Right hindlimb (tissue), 1 donor: ENCODE results near the gene EMX1.

Experiments used
- DNase-seq: peaks from one replicate; pipeline ENCODE4 v3.0.0-alpha.2; 2018

Gene EMX1

DNA sequence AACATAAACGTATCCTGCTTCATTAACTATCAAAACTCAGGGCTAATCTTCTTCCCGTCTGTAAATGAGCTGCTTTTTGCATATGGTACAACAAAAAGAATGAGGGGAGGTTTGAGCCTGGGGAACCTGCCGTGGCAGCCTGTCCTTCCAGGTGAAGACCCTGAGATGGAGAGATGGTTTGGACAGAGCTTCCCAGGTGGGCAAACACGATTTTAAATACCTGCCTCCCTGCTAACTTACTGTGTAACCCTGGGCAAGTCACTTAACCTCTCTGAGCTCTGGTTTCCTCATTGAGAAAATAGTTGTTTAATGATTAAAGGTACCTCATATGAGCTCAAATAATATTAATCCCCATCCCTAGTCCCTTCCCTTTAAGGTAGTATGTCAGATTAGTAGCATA is 9.0 kb downstream of the EMX1 start:
- DNase-seq: no peak

DNA sequence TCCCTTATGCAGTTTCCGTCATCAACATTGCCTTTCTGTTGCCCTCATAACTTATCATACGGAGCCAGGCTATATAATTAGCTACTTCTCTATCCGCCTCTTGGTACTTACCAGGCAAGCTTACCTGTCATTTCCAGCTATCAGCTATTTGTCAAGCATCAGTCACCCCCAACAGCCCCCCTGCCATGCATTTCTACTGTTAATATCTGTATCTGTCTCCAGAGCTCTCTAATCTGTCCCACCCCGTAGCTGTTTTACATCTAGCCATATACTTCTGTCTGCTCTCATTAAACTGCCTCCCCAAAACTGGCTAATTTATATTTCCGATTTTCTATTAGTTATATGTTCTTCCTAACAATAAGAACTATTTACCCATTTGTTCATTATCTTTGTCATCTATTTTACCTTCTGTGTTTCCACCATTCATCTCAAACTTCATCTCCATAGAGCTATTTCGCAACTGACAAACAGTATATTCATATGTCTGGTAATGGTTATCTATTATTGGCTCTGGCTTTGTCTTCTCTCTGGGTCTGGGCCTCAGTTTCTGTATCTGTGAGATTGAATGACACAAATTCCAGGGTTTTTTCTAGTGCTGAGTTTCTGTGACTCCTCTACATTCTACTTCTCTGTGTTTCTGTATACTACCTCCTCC is 9.6 kb downstream of the EMX1 start:
- no peak for DNase-seq

DNA sequence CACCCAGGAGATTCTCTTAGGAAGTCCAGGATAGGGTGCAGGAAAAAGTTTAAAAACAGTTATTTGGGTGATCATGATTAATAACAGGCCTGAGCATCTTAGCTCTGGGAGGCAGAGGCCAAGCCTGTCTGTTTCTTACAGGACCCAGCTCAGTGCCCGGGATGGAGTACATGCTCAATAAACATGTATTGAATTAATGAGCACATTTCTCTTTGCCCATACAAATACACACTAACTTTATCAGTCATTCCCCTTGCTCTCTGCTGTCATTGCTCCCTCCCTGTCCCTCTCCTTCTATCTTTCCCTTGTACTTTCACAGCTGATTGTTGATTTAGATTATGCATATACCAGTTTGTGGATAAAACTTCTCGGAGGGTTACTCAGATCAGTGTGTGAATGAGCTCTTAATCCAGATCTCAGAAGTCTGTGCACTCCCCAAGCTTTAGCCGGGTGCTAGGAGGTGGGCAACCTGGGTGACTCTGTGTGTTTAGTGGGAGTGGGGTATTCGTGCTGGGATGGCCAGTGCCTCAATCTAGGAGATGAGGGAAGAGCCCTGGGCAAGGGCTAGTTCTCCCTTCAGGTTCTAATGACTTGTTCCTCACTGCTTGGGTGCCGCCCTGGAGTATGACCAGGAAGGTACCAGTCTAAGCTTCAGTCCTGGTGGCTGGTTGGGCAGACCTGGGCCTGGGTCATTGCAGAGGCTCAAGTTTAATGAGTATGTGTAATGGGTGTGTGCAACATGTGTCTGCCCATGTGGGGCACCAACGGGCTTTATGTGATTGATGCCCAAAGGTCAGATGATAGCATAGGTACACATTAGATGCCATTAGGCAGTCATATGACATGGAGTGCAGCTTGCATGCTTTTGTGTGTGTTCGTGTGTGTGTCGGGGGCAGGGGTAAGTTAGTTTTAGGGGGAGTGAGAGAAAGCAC is 10.6 kb downstream of the EMX1 start:
- no peak for DNase-seq

DNA sequence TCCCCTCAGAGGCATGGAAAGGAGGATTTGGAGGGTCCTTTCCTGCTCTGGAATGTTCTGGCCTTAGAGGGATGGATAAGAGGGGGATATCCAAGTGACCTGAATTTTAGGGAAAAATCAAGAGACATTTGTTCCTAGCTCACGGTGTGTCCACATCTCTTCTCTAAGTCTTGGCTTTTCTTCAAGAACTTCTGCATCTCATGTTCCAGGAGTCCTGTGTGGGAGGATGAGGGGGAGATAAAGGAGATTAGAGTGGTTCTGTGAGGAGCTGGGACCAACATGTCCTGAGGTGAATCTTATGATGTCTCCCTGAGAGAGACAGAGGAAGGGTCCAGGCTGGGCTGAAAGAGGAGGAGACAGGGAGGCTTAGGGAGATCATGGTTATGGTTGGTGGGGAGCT is 11.7 kb downstream of the EMX1 start:
- DNase-seq: no peak

DNA sequence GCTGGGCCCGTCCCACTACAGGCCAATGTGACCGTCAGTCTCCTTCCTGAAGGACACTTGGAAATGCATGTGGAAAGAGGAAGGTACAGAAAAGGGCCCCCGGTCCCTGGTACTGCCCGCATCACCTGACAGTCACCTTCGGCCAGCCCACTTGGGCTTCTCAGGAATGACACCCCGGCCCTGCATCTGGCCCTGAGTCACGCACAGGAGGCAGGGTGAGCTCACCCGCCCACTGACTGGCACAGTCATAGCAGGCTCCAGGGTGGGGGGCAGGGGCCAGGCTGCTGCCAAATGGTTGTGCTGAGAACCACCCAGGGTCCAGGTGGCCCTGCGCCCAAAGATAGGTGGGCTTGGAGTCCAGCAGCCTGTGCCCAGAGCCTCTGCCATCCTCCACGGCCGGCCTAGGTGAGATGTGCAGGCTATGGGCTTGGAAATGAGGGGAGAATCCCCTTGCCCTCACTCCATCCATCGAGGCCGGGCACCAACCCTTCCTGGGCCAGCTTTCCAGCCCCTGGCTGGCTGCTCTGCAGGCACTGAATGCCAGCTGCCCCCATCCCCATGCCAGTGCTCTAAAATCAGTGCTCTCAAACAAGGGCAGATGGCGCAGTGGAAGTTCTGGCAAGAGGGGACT is 14.1 kb downstream of the EMX1 start:
- DNase-seq: no peak

DNA sequence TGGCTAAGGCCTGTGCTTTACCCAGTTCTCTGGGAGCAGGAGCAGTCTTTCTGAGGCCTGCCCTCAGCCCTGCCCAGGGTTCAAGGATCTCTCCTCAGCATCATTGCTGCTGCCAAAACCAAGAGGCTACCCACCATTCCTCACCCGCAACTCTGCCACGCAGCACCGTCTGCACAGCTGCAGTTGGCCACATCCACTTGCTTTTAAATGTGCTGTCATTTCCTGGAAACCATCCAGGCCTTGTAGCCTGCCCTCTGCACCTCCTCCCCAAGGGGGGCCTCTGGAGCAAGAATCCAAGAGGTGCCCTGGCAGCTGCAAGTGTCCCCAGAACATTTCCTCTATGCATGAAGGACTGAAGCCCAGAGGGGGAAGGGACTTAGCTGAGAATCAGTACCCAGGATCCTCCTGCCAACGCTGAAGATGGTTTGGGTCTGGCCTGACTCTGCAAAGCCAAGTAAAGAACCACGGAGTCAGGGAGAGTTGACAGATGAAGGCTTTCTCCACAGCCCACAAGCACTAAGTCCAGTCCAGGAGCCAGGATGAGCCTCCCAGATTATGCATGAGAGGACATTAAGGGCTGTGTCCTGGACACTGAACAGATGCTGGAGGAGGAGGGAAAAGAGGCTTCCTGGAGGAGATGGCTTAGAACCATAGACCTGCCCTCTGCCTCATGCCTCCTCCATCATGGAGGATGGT is 14.9 kb downstream of the EMX1 start:
- no peak for DNase-seq

DNA sequence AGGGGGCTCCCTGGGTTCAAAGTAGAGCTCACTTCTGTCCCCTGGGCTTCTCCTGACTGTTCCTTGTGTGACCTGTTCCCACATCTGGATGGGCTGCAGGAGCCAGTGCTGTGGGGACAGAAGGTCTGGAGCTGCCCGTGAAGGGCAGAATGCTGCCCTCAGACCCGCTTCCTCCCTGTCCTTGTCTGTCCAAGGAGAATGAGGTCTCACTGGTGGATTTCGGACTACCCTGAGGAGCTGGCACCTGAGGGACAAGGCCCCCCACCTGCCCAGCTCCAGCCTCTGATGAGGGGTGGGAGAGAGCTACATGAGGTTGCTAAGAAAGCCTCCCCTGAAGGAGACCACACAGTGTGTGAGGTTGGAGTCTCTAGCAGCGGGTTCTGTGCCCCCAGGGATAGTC is 15.5 kb downstream of the EMX1 start:
- DNase-seq: no peak

DNA sequence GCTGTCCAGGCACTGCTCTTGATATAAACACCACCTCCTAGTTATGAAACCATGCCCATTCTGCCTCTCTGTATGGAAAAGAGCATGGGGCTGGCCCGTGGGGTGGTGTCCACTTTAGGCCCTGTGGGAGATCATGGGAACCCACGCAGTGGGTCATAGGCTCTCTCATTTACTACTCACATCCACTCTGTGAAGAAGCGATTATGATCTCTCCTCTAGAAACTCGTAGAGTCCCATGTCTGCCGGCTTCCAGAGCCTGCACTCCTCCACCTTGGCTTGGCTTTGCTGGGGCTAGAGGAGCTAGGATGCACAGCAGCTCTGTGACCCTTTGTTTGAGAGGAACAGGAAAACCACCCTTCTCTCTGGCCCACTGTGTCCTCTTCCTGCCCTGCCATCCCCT is 15.9 kb downstream of the EMX1 start:
- DNase-seq: no peak

DNA sequence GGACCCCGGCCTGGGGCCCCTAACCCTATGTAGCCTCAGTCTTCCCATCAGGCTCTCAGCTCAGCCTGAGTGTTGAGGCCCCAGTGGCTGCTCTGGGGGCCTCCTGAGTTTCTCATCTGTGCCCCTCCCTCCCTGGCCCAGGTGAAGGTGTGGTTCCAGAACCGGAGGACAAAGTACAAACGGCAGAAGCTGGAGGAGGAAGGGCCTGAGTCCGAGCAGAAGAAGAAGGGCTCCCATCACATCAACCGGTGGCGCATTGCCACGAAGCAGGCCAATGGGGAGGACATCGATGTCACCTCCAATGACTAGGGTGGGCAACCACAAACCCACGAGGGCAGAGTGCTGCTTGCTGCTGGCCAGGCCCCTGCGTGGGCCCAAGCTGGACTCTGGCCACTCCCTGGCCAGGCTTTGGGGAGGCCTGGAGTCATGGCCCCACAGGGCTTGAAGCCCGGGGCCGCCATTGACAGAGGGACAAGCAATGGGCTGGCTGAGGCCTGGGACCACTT is 16.4 kb downstream of the EMX1 start:
- DNase-seq: no peak

DNA sequence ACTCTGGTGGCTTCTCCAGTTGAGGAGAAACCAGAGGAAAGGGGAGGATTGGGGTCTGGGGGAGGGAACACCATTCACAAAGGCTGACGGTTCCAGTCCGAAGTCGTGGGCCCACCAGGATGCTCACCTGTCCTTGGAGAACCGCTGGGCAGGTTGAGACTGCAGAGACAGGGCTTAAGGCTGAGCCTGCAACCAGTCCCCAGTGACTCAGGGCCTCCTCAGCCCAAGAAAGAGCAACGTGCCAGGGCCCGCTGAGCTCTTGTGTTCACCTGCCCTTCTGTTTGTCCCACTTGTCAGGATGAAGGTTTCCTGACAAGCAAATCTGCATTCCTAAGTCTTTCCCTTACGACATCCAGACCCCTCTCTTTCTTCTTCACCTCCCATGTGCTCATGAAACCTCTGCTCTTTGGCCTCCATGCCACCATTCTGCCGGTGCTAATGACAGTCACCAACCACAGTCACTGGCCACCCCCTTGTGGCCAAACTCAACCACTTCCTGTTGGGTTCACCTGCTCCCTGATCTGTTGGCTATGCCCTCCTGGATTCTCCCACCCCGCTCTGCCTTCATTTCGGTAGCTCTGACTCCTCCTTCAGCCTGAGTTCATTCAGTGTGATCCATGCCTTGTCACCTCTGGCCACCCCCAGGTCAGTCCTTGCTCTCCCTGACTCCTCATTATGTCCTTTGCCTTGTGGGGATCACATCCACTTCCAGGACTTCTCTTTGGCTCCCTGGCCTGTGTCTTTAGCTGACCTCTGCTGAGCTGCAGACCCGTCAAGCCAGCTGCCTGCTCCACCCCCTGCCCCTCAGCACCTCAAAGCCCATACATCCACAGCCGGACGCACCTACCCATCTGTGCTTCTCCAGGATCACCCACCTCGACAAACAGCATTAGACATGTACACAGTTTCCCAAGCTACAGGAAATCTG is 17.6 kb downstream of the EMX1 start:
- no peak for DNase-seq

DNA sequence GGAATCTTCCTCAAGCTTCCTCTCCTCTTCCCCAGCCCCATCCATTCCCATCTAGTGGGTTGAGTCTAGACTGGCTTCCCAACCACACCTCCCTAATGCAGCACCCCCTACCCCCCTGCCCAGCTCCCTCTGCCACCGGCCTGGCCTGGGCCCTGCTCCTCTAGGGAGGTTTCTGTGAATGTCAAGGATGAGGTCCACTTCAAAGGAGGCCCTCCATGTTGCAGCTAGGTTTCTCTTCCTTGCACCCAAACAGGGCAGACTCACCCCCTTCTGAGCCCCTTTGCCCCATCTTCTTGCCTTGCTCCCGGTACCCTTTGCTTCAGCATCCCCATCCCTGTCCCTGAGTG is 18.3 kb downstream of the EMX1 start:
- no peak for DNase-seq

DNA sequence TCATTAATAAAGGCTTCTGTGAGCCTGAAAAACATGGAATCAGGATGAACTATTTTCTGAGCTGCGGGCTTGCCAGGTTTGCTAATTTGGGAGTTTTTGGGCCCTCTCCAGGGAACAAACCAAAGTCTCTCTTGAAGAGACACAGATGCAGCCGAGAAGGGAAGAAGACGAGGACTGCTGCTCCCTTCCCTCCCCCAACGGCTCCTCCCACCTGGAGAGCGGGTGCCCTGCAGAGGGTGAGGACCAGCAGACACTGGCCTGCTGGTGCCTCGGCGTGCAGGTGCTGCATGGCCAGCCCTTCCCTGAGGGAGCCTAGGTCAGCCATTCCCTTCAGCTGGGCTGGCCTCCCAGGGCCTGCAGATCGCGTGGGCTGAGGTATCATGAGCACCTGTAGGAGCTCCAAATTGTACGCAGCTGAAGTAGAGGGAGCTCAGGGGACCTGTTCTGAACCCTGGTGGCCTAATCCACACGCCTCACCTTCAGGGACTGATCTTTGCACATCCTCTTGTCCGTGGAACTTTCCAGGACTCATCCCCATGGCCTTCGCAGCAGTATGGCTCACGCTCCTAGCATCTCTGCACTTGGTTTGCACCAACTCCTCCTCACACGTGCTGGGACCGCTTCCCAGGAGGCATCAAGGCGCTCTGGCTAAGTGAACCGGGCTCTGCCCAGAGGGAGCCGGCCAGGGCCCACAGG is 19.5 kb downstream of the EMX1 start:
- DNase-seq: no peak

DNA sequence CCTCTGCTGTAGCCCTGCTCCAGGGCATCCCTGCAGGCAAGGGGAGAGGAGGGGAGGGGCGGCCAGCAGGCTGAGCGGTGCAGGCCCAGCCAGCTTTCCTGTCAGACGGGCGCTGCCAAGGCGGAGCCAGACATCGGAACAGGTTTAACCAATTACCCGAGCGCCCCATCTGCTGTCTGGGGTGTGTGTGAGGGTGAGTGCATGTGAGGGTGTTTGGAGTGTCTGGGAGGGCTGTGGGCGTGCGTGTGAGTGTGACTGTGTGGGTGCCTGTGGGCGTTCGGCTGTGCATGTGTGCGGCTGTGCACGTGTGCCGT is 20.0 kb downstream of the EMX1 start:
- no peak for DNase-seq

DNA sequence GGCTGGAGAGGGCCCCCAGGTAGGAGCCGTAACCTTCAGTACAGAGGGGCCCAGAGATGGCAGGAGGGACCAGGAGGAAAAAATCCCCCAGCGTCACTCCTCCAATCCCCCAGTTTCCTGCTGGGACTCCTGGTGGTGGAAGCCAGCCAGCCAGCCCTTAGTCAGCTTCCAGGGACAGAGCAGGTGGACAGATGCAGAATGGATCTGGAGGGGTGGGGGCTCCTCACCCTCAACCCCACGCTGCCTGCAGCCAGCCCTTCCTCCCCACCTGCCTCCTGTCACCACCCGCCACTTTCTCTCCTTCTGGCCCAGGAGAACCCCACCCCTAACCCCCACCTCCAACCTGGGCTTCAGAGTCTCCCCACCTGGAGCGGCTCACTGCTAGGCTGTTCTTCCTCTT is 21.1 kb downstream of the EMX1 start:
- DNase-seq: no peak

DNA sequence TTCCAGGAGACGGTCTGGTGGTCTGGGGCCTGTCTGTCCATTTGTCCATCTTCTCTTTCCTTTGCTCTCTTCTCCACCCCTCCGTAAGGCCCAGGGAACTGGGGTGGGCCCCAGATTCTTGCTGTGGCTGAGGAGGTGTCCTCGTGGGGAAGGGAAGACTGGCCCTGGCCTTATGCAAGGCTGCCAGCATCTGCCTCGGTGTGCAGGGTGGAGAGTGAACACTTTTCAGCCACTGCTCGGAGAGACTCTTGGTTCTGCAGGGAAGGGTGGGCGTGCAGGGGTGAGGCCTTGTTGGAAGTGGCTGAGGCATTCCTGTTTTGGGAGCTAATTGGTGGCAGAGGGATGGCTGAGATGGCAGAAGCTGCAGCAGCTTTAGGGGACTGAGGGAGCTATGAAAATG is 23.0 kb downstream of the EMX1 start:
- DNase-seq: no peak

DNA sequence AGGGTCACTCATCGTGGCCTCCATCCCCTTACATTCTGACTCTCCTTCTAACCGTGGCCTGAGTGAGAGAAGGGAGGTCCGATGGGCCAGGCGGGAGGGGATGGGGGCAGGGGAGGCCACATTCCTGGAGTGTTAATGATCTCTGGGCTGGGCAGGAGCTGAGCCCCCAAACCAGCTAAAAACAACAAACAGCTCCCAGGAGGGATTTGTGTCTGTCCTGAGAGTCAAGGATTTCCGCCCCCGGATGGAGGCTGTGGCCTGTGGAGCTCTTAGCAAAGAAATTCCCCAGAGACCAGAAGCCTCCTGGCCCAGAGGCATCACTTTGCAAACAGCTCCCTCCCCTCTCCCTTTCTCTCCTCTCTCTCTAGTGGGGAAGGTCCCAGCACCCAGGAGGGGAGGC is 23.5 kb downstream of the EMX1 start:
- DNase-seq: no peak

DNA sequence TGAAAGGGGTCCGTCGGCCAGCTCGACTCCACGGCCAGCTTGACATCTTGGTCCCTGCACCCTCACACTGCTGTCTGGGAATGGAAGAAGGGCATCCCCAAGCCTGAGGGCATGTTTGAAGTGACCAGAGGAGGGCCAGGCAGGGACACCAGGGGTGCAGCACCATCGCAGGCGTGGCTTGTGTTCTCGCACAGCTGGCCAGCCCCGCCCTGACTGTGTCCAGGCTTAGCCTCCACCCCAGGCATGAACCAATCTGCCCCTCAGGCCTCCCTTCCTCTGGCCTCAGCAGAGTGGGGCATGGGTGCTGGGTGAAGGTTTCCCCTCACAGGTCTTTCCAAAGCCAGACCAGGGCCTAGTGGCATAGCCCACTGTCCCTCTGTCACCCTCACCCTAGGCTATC is 25.0 kb downstream of the EMX1 start:
- DNase-seq: no peak

DNA sequence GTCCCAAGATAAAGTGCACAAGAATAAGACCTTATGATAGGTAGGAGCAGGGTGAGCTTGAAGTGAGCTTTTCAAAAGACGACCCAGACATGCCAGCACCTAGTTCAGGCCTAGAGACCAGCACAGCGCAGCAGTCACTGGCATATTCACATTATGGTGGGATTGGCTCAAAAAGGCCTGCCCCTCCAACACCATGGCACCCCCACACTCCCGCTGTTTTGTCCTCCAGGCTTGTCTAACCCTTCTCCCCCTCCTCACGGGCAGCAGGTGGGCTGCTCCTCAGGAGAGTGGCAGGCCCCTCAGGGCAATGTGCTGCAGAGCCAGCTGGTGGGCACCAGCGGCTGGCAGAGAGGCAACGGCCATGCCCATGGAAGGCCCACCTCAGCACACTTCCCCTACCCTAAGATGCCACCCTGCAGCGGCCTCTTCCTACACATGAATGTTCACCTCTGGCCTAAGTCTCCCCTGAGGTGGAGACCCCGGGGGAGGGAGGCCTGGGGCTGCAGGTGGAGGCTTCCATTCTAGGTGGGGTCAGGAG is 25.6 kb downstream of the EMX1 start:
- no peak for DNase-seq

DNA sequence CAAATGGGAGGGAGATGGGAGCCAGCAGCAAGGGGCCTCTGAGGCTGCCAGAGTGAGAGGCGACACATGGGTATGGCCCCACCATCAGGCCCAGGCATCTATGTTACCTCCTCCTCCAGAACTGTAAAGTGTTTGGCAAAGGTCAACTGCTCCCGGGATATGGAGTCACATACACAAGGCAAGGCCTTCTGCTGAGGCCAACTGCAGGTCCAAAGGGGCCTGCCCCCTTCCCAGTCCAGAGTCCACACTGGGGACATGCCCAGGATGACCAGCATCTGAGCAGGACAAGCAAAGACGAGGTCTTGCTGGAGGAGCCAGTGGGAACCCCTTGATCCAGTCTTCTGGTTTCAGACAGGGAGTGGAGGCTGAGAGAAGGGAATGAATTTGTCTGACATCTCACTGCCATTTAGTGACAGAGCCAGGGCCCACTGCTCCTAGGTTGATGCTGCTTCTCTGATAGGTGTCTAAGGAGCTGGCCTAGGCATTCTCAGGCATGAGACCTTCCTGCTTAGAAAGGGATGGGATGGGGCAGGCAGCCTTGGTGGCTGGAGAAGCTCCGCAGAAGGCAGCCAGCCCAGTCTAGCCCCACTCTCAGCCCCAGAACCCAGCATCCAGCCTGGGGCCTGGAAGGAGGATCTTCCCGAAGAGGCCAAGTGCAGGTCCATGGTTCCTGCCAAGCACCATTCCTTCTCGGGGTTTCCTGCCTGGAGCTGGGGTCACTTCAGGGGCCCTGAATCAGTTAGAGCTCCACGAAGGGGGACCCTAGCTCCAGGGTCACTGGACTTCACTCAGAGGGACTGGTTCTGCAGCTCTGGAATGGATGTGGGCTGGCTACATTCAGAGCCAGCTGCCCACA is 26.4 kb downstream of the EMX1 start:
- DNase-seq: no peak

DNA sequence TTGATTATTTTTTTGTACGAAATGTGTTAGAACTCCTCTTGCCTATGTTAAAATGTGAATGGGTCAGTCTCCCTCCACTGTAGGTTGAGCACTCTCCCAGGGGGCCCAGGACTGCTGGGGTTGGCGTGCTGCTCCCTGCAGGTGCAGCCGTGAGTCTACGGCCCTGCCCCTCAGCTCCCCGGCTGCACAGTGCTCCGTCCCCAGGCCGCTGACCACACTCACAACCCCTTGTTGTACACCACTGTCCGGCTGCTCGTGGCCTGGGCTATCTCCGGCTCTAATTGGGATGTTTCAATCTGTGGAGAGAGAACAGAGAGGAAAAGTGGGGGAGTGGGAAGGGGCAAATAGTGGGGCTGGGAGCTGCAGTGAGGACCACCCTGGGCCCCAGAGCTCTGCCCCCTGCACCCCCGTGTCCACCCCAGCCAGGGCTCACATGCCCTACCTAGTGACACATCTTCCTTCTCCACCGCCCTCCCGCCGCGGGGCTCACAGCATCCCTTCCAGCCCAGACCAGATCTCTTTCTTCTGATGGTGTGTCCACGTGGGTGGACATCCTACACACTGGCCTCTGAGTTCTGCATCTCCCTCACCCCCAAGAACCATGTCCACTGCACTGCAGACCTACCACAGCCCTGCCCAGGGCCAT is 27.6 kb downstream of the EMX1 start:
- no peak for DNase-seq
